Natural killer cell (primary cell): Measurements from ENCODE around the gene SLC2A9. TPM values are rescaled to one million over a fixed set of nuclear protein-coding genes. Genes with fewer than 3 reads are reported as not detected.
"Not testable (repeated sequence)": the region's sequence is repeated elsewhere in the genome, so short reads cannot be mapped to it uniquely, and the experiment has no call there.

Experiments
- ATAC-seq, 3 donors: fragments of 150-1000 bp in 2 of 3; fragments of 200-7000 bp in 1 of 3; cut with Tn5 transposase; 1 replicate in 1 of 3; 2 replicates in 2 of 3; pipeline ENCODE4 v1.10.0; 2021; ENCODE audit warnings: mild to moderate bottlenecking in 2 of 3, moderate library complexity in 2 of 3
- DNase-seq, 2 donors: peaks; one replicate each; pipeline versions ENCODE4 v3.0.0 to v3.0.0-alpha.2; 2013 to 2021; ENCODE audit warnings: mixed read lengths in 1 of 2
- H3K27ac ChIP-seq: one replicate; pipeline ENCODE4 v1.5.1; 2013; ENCODE audit warnings: mild to moderate bottlenecking, low read length
- H3K27me3 ChIP-seq: one replicate; pipeline ENCODE4 v1.6.1; 2013; ENCODE audit warnings: low read length; ENCODE audit not compliant: control insufficient read depth, insufficient read depth
- H3K36me3 ChIP-seq: one replicate; pipeline ENCODE4 v1.6.1; 2013; ENCODE audit warnings: low read length; ENCODE audit not compliant: control insufficient read depth, insufficient read depth
- H3K4me1 ChIP-seq: one replicate; pipeline ENCODE4 v1.6.1; 2013; ENCODE audit warnings: low read length; ENCODE audit not compliant: control insufficient read depth, insufficient read depth
- H3K4me3 ChIP-seq: one replicate; pipeline ENCODE4 v1.5.1; 2013; ENCODE audit warnings: low read length
- H3K9me3 ChIP-seq: one replicate; pipeline ENCODE4 v1.6.1; 2013; ENCODE audit warnings: low read length; ENCODE audit not compliant: control insufficient read depth, insufficient read depth
- H3K27ac Mint-ChIP-seq, 2 donors: one replicate each; pipeline ENCODE4 v1.8.0; 2022; ENCODE audit warnings: mild to moderate bottlenecking in 2 of 2, mixed read lengths in 2 of 2, moderate library complexity in 1 of 2
- H3K27me3 Mint-ChIP-seq, 2 donors: one replicate each; pipeline ENCODE4 v1.8.0; 2022; ENCODE audit warnings: low read depth in 2 of 2, mixed read lengths in 2 of 2
- H3K36me3 Mint-ChIP-seq: one replicate; pipeline ENCODE4 v1.8.0; 2022; ENCODE audit warnings: mixed read lengths
- H3K4me1 Mint-ChIP-seq, 2 donors: one replicate each; pipeline ENCODE4 v1.8.0; 2022; ENCODE audit warnings: mixed read lengths in 2 of 2
- H3K4me3 Mint-ChIP-seq: one replicate; pipeline ENCODE4 v1.8.0; 2022; ENCODE audit warnings: mild to moderate bottlenecking, moderate library complexity, mixed read lengths
- H3K9me3 Mint-ChIP-seq, 2 donors: one replicate each; pipeline ENCODE4 v1.8.0; 2022; ENCODE audit warnings: mixed read lengths in 2 of 2
- WGBS: methylation state at CpG from one replicate; pipeline ENCODE4 v1.1.7; 2013; ENCODE audit warnings: missing lambda C conversion rate; ENCODE audit not compliant: insufficient coverage; 5-methylcytosine and 5-hydroxymethylcytosine counted together
- intact Hi-C: fragments of 100-400 bp; cut with micrococcal nuclease; formaldehyde crosslinking; loops from one replicate; pipeline ENCODE4 v1.14.2; 2022
- total RNA-seq, 4 donors: library from RNA; stranded (reverse); fragments of 120-200 nt in 1 of 4; gene quantifications; one replicate each; pipeline versions ENCODE4 v1.2.3 to v1.2.4, GENCODE V29; 2013 to 2022
- TF ChIP-seq, protein P1 (sequence below): fragments of 200-600 bp; IDR thresholded peaks from one replicate; pipeline ENCODE4 v1.8.0; 2022; ENCODE audit warnings: antibody characterized with exemption

SLC2A9 gene
- total RNA-seq, 3 donors from 2014 or later (not counting 1 experiment from before 2014, with no cell fraction given) = 1.5 to 5.5 (median 3.9) TPM

DNA sequence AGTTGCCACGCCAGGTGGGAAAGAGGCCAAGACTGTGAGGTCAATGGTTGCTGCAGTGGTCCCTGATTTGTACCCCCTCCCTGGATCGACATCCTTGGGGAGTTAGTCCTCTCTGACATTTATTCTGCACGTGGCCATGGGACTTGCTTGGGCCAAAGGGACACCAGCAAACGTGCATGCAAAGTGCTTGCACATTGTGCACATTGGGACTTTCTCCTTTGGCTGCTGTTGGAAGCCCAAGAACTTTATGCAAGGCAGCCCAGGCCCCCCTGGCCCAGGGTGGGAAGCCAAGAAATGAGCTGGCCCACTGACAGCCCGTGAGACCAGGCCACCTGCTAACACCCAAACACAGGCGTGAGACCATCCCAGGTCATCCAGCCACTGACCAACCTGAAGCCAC is 38.1 kb downstream of the SLC2A9 start:
- intact Hi-C loops = no loop called here
- Histone ChIP-seq H3K4me1 (no peaks in the 10 kb centered on the region), H3K27me3 (no peaks in the 10 kb centered on the region), H3K27ac (no peak overlapping the region), H3K4me3 (no peak overlapping the region), H3K36me3 (no peaks in the 10 kb centered on the region), H3K9me3 (no peaks in the 10 kb centered on the region)
- no peaks in the 10 kb centered on the region for H3K4me1 Mint-ChIP-seq
- no peaks in the 10 kb centered on the region for H3K36me3 Mint-ChIP-seq
- peaks cover 3 to 5% of the 10 kb centered on the region in 2 donors for H3K9me3 Mint-ChIP-seq
- no peak for ATAC-seq
- H3K27ac Mint-ChIP-seq = no peak overlapping the region
- no peak for DNase-seq
- no peak overlapping the region for H3K4me3 Mint-ChIP-seq
- TF ChIP-seq, protein P1, sequence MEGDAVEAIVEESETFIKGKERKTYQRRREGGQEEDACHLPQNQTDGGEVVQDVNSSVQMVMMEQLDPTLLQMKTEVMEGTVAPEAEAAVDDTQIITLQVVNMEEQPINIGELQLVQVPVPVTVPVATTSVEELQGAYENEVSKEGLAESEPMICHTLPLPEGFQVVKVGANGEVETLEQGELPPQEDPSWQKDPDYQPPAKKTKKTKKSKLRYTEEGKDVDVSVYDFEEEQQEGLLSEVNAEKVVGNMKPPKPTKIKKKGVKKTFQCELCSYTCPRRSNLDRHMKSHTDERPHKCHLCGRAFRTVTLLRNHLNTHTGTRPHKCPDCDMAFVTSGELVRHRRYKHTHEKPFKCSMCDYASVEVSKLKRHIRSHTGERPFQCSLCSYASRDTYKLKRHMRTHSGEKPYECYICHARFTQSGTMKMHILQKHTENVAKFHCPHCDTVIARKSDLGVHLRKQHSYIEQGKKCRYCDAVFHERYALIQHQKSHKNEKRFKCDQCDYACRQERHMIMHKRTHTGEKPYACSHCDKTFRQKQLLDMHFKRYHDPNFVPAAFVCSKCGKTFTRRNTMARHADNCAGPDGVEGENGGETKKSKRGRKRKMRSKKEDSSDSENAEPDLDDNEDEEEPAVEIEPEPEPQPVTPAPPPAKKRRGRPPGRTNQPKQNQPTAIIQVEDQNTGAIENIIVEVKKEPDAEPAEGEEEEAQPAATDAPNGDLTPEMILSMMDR = no peak
- no peaks in the 10 kb centered on the region for H3K27me3 Mint-ChIP-seq
- whole genome bisulfite sequencing = 87% methylated on average over 6 of the region's 6 CpGs

DNA sequence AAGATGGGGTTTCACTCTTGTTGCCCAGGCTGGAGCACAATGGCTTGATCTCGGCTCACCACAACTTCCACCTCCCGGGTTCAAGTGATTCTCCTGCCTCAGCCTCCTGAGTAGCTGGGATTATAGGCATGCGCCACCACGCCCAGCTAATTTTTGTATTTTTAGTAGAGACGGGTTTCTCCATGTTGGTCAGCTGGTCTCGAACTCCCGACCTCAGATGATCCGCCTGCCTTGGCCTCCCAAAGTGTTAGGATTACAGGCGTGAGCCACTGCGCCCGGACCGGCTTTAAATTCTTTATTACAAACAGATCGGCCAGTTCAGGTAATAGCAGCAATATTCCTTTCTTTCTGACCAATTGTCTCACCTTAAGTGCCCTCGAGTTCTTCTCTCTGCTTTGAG is 39.4 kb downstream of the SLC2A9 start:
- not testable (repeated sequence) for H3K4me3 Mint-ChIP-seq

DNA sequence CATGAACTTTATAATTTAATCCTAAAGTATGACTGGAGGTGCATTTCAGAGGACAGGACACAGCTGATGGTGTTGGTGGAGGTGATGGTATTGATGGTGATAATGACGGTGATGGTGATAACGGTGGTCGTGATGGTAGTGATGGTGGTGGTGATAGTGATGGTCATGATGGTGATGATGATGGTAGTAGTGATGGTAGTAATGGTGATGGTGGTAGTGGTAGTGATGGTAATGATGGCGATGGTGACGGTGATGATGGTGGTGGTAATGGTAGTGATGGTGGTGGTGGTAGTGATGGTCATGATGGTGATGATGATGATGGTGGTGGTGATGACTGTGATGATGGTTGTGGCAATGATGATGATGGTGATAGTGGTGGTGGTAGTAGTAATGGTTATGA is 40.4 kb downstream of the SLC2A9 start:
- H3K36me3 Mint-ChIP-seq = no peaks in the 10 kb centered on the region
- peaks cover 0 to 5% of the 10 kb centered on the region in 2 donors for H3K4me1 Mint-ChIP-seq
- ATAC-seq (no peak), DNase-seq (no peak)
- no peaks in the 10 kb centered on the region for H3K27me3 ChIP-seq
- no peak overlapping the region for H3K4me3 Mint-ChIP-seq
- H3K4me3 ChIP-seq = no peak overlapping the region
- peaks cover 3 to 5% of the 10 kb centered on the region in 2 donors for H3K9me3 Mint-ChIP-seq
- no peaks in the 10 kb centered on the region for H3K4me1 ChIP-seq
- H3K27ac ChIP-seq = no peak overlapping the region
- no peaks in the 10 kb centered on the region for H3K36me3 ChIP-seq
- TF ChIP-seq, protein P1 = no peak
- WGBS = 99% methylated on average over 5 of the region's 5 CpGs
- no peaks in the 10 kb centered on the region for H3K9me3 ChIP-seq
- H3K27me3 Mint-ChIP-seq = no peaks in the 10 kb centered on the region
- H3K27ac Mint-ChIP-seq = no peak overlapping the region
- intact Hi-C loops = no loop called here

More for the DNA sequence above, 39.4 kb downstream of the SLC2A9 start:
- H3K27ac Mint-ChIP-seq, H3K4me3 ChIP-seq, H3K4me1 ChIP-seq, H3K36me3 Mint-ChIP-seq, H3K27me3 ChIP-seq, ATAC-seq, H3K4me1 Mint-ChIP-seq, H3K27ac ChIP-seq, DNase-seq, intact Hi-C loops, H3K36me3 ChIP-seq, H3K9me3 Mint-ChIP-seq, H3K27me3 Mint-ChIP-seq, H3K9me3 ChIP-seq: not testable (repeated sequence)
- 92% methylated on average over 14 of the region's 14 CpGs for WGBS

DNA sequence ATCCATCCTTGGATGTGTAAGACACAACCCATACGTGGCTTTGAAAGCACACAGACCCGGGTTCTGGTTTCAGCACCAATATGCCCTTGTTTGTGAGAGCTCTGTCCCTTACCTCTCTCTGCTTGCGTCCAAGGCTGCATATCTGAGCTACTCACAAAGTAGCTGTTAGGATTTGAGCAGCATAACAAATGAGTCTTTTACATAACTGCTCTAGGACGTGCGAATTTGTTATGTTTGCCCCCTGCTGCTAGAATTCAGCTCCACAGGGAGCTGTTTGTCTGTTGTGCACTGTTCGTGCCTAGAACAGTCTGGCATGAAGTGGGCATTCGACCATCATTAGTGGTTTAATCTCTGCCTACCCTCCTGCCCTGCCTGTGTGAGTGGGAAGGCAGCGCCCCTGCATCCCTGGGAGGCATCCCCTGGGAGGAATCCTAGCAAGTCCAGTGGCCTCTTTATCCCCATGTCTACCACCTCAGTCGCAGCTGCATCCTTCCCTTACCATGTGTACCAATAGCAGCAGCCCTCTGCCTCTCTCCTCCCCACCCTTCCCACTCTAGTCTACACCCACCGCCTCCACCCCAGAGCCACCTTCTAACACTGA is 42.1 kb downstream of the SLC2A9 start:
- Histone ChIP-seq H3K4me3 (no peak overlapping the region), H3K27ac (no peak overlapping the region), H3K27me3 (no peaks in the 10 kb centered on the region), H3K9me3 (no peaks in the 10 kb centered on the region), H3K36me3 (no peaks in the 10 kb centered on the region), H3K4me1 (no peaks in the 10 kb centered on the region)
- Mint-ChIP-seq H3K4me1 (peaks cover 0 to 5% of the 10 kb centered on the region in 2 donors), H3K4me3 (no peak overlapping the region), H3K9me3 (peaks cover 3 to 5% of the 10 kb centered on the region in 2 donors), H3K27me3 (no peaks in the 10 kb centered on the region), H3K36me3 (no peaks in the 10 kb centered on the region), H3K27ac (no peak overlapping the region)
- ATAC-seq (no peak), DNase-seq (no peak)
- TF ChIP-seq, protein P1 = no peak
- intact Hi-C loops = no loop called here
- WGBS = 80% methylated on average over 10 of the region's 10 CpGs
